CD4-positive, alpha-beta memory T cell (primary cell): ENCODE measurements around the gene NR2F6. TPM values are rescaled to one million over a fixed set of nuclear protein-coding genes. Genes with fewer than 3 reads are reported as not detected.

Experiments used
- polyA plus RNA-seq, 2 donors: library from polyadenylated mRNA; unstranded; fragments of 300-500 nt; fragmentation: Illumina TruSeq; gene quantifications; one replicate each; pipeline ENCODE4 v1.2.3, GENCODE V29; 2021
- total RNA-seq, 2 experiments: library from RNA; stranded (reverse); gene quantifications; one replicate each; pipeline ENCODE4 v1.2.3, GENCODE V29; 2021

NR2F6 gene
- total and polyA plus RNA-seq, 4 experiments from 2014 or later: 1.2 to 7.1 (median 4.7) TPM

Other genes with a start within 250 kb of the NR2F6 start
- gene CPAMD8, start 219.1 kb downstream of the NR2F6 start, total RNA-seq: 1 to 10 TPM; 2.0 to 3.0 TPM
- gene CPAMD8, start 219.1 kb downstream of the NR2F6 start, polyA plus RNA-seq: under 1 TPM; 0.88 to 0.96 TPM
- gene HAUS8, start 170.5 kb downstream of the NR2F6 start, total RNA-seq: 10 to 100 TPM; 20.0 to 20.9 TPM
- gene HAUS8, start 170.5 kb downstream of the NR2F6 start, polyA plus RNA-seq: 10 to 100 TPM in 1 of 2 donors, 1 to 10 TPM in 1; 5.7 to 11.2 TPM
- 100 to 1,000 TPM; 176 to 181 TPM for gene MYO9B, start 170.1 kb downstream of the NR2F6 start, total RNA-seq
- 10 to 100 TPM in 1 of 2 donors, 1 to 10 TPM in 1; 1.3 to 25.8 TPM for gene MYO9B, start 170.1 kb downstream of the NR2F6 start, polyA plus RNA-seq
- 10 to 100 TPM; 38.1 to 42.8 TPM for gene USE1, start 30.6 kb downstream of the NR2F6 start, total RNA-seq
- gene USE1, start 30.6 kb downstream of the NR2F6 start, polyA plus RNA-seq: 10 to 100 TPM; 36.5 to 44.3 TPM
- gene OCEL1, start 19.7 kb downstream of the NR2F6 start, total RNA-seq: 10 to 100 TPM; 23.9 to 29.3 TPM
- 10 to 100 TPM; 37.8 to 38.0 TPM for gene OCEL1, start 19.7 kb downstream of the NR2F6 start, polyA plus RNA-seq
- gene USHBP1, start 18.8 kb upstream of the NR2F6 start, total RNA-seq: under 1 TPM in 1 of 2 experiments, not detected in 1; 0.33 TPM
- gene USHBP1, start 18.8 kb upstream of the NR2F6 start, polyA plus RNA-seq: under 1 TPM in 1 of 2 donors, not detected in 1; 0.10 TPM
- gene BABAM1, start 21.5 kb upstream of the NR2F6 start, total RNA-seq: 100 to 1,000 TPM; 101 to 112 TPM
- 100 to 1,000 TPM in 1 of 2 donors, 10 to 100 TPM in 1; 92.0 to 171 TPM for gene BABAM1, start 21.5 kb upstream of the NR2F6 start, polyA plus RNA-seq
- 1 to 10 TPM; 2.8 to 5.1 TPM for gene ANKLE1, start 36.0 kb upstream of the NR2F6 start, total RNA-seq
- gene ANKLE1, start 36.0 kb upstream of the NR2F6 start, polyA plus RNA-seq: under 1 TPM; 0.41 to 0.80 TPM
- gene ABHD8, start 57.5 kb upstream of the NR2F6 start, total RNA-seq: 10 to 100 TPM in 1 of 2 experiments, 1 to 10 TPM in 1; 9.3 to 10.1 TPM
- 1 to 10 TPM; 6.0 to 7.9 TPM for gene ABHD8, start 57.5 kb upstream of the NR2F6 start, polyA plus RNA-seq
- 10 to 100 TPM; 69.4 to 74.1 TPM for gene MRPL34, start 60.0 kb upstream of the NR2F6 start, total RNA-seq
- 100 to 1,000 TPM; 231 to 250 TPM for gene MRPL34, start 60.0 kb upstream of the NR2F6 start, polyA plus RNA-seq
- 10 to 100 TPM; 36.4 to 42.6 TPM for gene DDA1, start 63.6 kb upstream of the NR2F6 start, total RNA-seq
- gene DDA1, start 63.6 kb upstream of the NR2F6 start, polyA plus RNA-seq: 10 to 100 TPM; 31.6 to 42.6 TPM
- 10 to 100 TPM; 17.7 to 21.5 TPM for gene ANO8, start 88.9 kb upstream of the NR2F6 start, total RNA-seq
- under 1 TPM in 1 of 2 donors, not detected in 1; 0.11 TPM for gene ANO8, start 88.9 kb upstream of the NR2F6 start, polyA plus RNA-seq
- gene GTPBP3, start 91.6 kb upstream of the NR2F6 start, total RNA-seq: 10 to 100 TPM; 53.7 to 58.4 TPM
- 10 to 100 TPM in 1 of 2 donors, 1 to 10 TPM in 1; 6.4 to 12.7 TPM for gene GTPBP3, start 91.6 kb upstream of the NR2F6 start, polyA plus RNA-seq
- gene PLVAP, start 131.4 kb upstream of the NR2F6 start, total RNA-seq: under 1 TPM in 1 of 2 experiments, not detected in 1; 0.23 TPM
- gene PLVAP, start 131.4 kb upstream of the NR2F6 start, polyA plus RNA-seq: not detected
- gene CCDC194, start 148.3 kb upstream of the NR2F6 start, total RNA-seq: 1 to 10 TPM; 2.5 to 3.3 TPM
- gene CCDC194, start 148.3 kb upstream of the NR2F6 start, polyA plus RNA-seq: not detected
- gene BST2, start 159.7 kb upstream of the NR2F6 start, total RNA-seq: 10 to 100 TPM; 55.9 TPM
- 100 to 1,000 TPM; 143 to 173 TPM for gene BST2, start 159.7 kb upstream of the NR2F6 start, polyA plus RNA-seq
- gene MVB12A, start 174.1 kb upstream of the NR2F6 start, total RNA-seq: 10 to 100 TPM; 35.4 to 38.0 TPM
- gene MVB12A, start 174.1 kb upstream of the NR2F6 start, polyA plus RNA-seq: 10 to 100 TPM; 29.5 to 32.6 TPM
- gene TMEM221, start 202.7 kb upstream of the NR2F6 start, total RNA-seq: not detected
- gene TMEM221, start 202.7 kb upstream of the NR2F6 start, polyA plus RNA-seq: under 1 TPM in 1 of 2 donors, not detected in 1; 0.09 TPM
- gene NXNL1, start 215.0 kb upstream of the NR2F6 start, total RNA-seq: not detected
- gene NXNL1, start 215.0 kb upstream of the NR2F6 start, polyA plus RNA-seq: not detected
- 10 to 100 TPM in 1 of 2 experiments, 1 to 10 TPM in 1; 9.2 to 10.1 TPM for gene SLC27A1, start 224.6 kb upstream of the NR2F6 start, total RNA-seq
- gene SLC27A1, start 224.6 kb upstream of the NR2F6 start, polyA plus RNA-seq: 1 to 10 TPM; 5.2 to 6.6 TPM